Measurements from ENCODE around the gene FGGY.

FGGY gene

DNA sequence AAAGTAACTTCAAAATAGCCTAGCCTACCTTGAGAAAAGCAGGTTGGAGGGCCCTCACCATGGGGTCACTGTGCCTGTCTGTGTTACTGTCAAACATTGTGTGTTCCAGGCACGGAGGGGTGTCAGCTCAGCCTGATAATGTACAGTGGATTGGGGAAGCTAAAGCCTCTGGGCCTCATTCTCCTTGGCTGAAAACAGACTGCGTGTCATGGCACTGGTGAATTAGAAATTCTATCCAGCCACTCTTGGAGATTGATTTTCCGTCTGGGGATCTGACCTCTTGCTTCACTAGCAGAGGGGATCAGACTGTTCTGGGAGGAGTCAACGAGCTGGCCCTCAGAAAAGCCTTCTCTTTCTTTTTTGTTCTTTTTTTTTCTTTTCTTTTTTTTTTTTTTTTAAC is 394.4 kb downstream of the FGGY start:
- TF ChIP-seq, protein P1, sequence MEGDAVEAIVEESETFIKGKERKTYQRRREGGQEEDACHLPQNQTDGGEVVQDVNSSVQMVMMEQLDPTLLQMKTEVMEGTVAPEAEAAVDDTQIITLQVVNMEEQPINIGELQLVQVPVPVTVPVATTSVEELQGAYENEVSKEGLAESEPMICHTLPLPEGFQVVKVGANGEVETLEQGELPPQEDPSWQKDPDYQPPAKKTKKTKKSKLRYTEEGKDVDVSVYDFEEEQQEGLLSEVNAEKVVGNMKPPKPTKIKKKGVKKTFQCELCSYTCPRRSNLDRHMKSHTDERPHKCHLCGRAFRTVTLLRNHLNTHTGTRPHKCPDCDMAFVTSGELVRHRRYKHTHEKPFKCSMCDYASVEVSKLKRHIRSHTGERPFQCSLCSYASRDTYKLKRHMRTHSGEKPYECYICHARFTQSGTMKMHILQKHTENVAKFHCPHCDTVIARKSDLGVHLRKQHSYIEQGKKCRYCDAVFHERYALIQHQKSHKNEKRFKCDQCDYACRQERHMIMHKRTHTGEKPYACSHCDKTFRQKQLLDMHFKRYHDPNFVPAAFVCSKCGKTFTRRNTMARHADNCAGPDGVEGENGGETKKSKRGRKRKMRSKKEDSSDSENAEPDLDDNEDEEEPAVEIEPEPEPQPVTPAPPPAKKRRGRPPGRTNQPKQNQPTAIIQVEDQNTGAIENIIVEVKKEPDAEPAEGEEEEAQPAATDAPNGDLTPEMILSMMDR (IDR thresholded peaks at IDR 0.05; ENCODE audit: poor library complexity, severe bottlenecking) = no peak
- no peak overlapping the region for H3K4me3 ChIP-seq (ENCODE audit: severe bottlenecking)
- no peaks in the 10 kb centered on the region for H3K27me3 ChIP-seq (ENCODE audit: insufficient read depth, poor library complexity, severe bottlenecking)
- H3K4me1 ChIP-seq (ENCODE audit: insufficient read depth, poor library complexity, severe bottlenecking) = no peaks in the 10 kb centered on the region
- DNase-seq (ENCODE audit: low spot score) = no peak
- ATAC-seq (ENCODE audit: low read depth) = no peak
- H3K36me3 ChIP-seq (ENCODE audit: low read depth) = no peaks in the 10 kb centered on the region
- no peaks in the 10 kb centered on the region for H3K9me3 ChIP-seq (ENCODE audit: severe bottlenecking)
- no peak overlapping the region for H3K27ac ChIP-seq (ENCODE audit: poor library complexity, severe bottlenecking)

DNA sequence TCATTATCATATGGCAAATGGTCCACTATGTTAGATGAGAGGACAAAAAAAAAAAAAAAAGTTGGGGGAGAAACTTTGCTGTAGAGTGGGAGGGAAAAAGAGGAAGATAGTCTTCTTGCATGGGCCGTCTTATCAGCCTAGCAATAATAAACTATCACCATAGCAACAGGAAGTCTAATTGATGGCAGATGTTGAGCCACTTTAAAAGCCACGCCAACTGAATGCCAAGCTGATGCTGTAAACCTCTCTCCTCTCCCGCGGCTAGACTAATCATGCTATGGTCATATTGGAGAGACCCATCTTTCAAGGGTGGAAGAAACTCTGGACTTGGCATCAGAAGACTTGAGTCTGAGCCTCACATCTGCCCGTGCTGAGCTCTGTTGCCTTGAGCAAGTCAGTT is 395.7 kb downstream of the FGGY start:
- Histone ChIP-seq H3K27ac (ENCODE audit: poor library complexity, severe bottlenecking) (no peak overlapping the region), H3K4me1 (ENCODE audit: insufficient read depth, poor library complexity, severe bottlenecking) (no peaks in the 10 kb centered on the region), H3K4me3 (ENCODE audit: severe bottlenecking) (no peak overlapping the region), H3K27me3 (ENCODE audit: insufficient read depth, poor library complexity, severe bottlenecking) (no peaks in the 10 kb centered on the region), H3K9me3 (ENCODE audit: severe bottlenecking) (no peaks in the 10 kb centered on the region), H3K36me3 (ENCODE audit: low read depth) (no peaks in the 10 kb centered on the region)
- ATAC-seq (ENCODE audit: low read depth) = no peak
- TF ChIP-seq, protein P1 (IDR thresholded peaks at IDR 0.05; ENCODE audit: poor library complexity, severe bottlenecking) = no peak
- no peak for DNase-seq (ENCODE audit: low spot score)

DNA sequence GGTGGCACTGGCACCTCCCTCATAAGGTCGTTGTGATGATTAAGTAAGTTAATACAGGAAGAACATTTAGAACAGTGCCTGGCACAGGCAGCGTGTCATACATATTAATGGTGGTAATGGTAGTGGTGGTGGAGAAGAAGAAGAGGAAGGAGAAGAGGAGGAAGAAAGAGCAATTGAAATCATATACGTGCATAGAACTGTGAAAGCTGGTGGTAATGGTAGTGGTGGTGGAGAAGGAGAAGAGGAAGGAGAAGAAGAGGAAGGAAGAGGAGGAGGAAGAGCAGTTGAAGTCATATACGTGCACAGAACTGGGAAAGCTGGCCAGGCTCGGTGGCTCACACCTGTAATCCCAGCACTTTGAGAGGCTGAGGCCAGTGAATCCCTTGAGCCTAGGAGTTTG is 396.5 kb downstream of the FGGY start:
- no peaks in the 10 kb centered on the region for H3K4me1 ChIP-seq (ENCODE audit: insufficient read depth, poor library complexity, severe bottlenecking)
- no peaks in the 10 kb centered on the region for H3K9me3 ChIP-seq (ENCODE audit: severe bottlenecking)
- no peak overlapping the region for H3K4me3 ChIP-seq (ENCODE audit: severe bottlenecking)
- TF ChIP-seq, protein P1 (IDR thresholded peaks at IDR 0.05; ENCODE audit: poor library complexity, severe bottlenecking) = no peak
- no peaks in the 10 kb centered on the region for H3K36me3 ChIP-seq (ENCODE audit: low read depth)
- DNase-seq (ENCODE audit: low spot score) (no peak), ATAC-seq (ENCODE audit: low read depth) (no peak)
- H3K27me3 ChIP-seq (ENCODE audit: insufficient read depth, poor library complexity, severe bottlenecking) = no peaks in the 10 kb centered on the region
- H3K27ac ChIP-seq (ENCODE audit: poor library complexity, severe bottlenecking) = no peak overlapping the region

DNA sequence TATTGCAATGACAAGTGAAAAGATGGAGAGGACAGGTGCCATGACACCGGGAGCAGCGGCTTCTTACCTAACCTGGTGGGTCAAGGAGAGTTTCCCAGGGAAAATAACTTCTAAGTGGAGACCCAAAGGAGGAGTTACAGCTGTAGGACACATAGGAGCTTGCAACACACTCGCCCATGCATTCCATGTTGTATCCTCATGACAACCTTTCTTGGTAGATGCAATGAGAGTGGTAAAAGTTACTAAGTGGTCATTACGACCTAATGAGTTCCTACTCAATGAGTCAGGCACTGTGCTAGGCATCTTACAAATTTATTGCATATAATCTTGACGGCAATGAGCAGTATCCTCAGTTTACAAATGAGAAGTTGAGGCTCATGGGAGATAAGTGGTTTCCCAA is 398.4 kb downstream of the FGGY start:
- H3K27ac ChIP-seq (ENCODE audit: poor library complexity, severe bottlenecking) = no peak overlapping the region
- TF ChIP-seq, protein P1 (IDR thresholded peaks at IDR 0.05; ENCODE audit: poor library complexity, severe bottlenecking) = no peak
- ATAC-seq (ENCODE audit: low read depth) = no peak
- peaks cover 3% of the 10 kb centered on the region for H3K4me1 ChIP-seq (ENCODE audit: insufficient read depth, poor library complexity, severe bottlenecking)
- no peaks in the 10 kb centered on the region for H3K9me3 ChIP-seq (ENCODE audit: severe bottlenecking)
- no peak overlapping the region for H3K4me3 ChIP-seq (ENCODE audit: severe bottlenecking)
- H3K36me3 ChIP-seq (ENCODE audit: low read depth) = no peaks in the 10 kb centered on the region
- no peak for DNase-seq (ENCODE audit: low spot score)
- H3K27me3 ChIP-seq (ENCODE audit: insufficient read depth, poor library complexity, severe bottlenecking) = no peaks in the 10 kb centered on the region

DNA sequence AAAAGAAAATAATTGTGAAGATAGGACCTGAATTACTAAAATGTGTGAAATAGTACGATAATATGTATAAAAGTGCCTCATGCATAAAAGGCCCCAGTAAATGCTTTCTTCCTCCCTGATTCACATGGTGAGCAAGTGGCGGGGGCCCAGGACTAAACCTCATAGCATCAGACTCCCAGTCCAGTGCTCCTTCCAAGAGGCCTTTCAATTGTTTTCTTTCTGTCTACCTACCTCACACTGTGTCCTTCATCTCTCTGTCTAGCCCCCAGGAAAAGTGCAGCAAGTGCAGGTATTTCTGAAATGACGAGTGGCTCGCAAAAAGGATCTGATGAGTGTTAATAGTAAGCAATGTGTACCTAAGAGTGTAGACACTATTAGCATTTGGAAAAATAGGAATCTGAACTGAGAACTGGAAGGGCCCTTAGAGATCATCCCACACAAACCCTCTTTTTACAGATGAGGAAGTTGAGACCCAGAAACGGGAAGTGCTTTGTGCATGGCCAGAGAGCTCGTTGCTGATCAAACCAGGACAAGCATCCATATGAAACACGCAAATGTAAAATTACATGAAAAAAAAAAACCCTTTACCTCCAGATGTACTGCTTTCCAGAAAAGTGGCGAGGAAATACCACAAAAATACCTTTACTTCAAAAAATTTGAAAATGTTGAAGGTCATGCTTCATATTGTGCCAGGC is 399.7 kb downstream of the FGGY start:
- H3K27me3 ChIP-seq (ENCODE audit: insufficient read depth, poor library complexity, severe bottlenecking) = no peaks in the 10 kb centered on the region
- no peaks in the 10 kb centered on the region for H3K36me3 ChIP-seq (ENCODE audit: low read depth)
- H3K4me1 ChIP-seq (ENCODE audit: insufficient read depth, poor library complexity, severe bottlenecking) = peaks cover 3% of the 10 kb centered on the region
- H3K4me3 ChIP-seq (ENCODE audit: severe bottlenecking) = no peak overlapping the region
- DNase-seq (ENCODE audit: low spot score) (no peak), ATAC-seq (ENCODE audit: low read depth) (no peak)
- H3K27ac ChIP-seq (ENCODE audit: poor library complexity, severe bottlenecking) = no peak overlapping the region
- H3K9me3 ChIP-seq (ENCODE audit: severe bottlenecking) = no peaks in the 10 kb centered on the region
- TF ChIP-seq, protein P1 (IDR thresholded peaks at IDR 0.05; ENCODE audit: poor library complexity, severe bottlenecking) = no peak
